Gastrocnemius medialis (tissue), 4 donors: ENCODE data around the gene TMSB4X. TPM values are rescaled to one million over a fixed set of nuclear protein-coding genes. Genes with fewer than 3 reads are reported as not detected.

ENCODE experiments used
- ATAC-seq, 2 donors: fragments of 150-250 bp; one replicate each; pipeline ENCODE4 v1.9.1; 2016
- DNase-seq, 2 donors: peaks; one replicate each; pipeline ENCODE4 v3.0.0-alpha.2; 2019
- H3K27ac ChIP-seq, 4 donors: fragments of 200-600 bp; sonication (generic); 1 replicate in 1 of 4; 2 replicates in 3 of 4; pipeline ENCODE4 v1.5.1; 2016 to 2018; ENCODE audit warnings: mild to moderate bottlenecking in 2 of 4, moderate library complexity in 1 of 4
- H3K27me3 ChIP-seq, 3 donors: fragments of 200-600 bp; sonication (generic) in 2 of 3; 1 replicate in 1 of 3; 2 replicates in 2 of 3; pipeline versions ENCODE4 v1.5.1 to v1.6.0; 2016 to 2019; ENCODE audit warnings: mild to moderate bottlenecking in 1 of 3, moderate library complexity in 1 of 3
- H3K36me3 ChIP-seq, 2 donors: fragments of 200-600 bp; sonication (generic) in 1 of 2; one replicate each; pipeline ENCODE4 v1.5.1; 2017 to 2018
- H3K4me1 ChIP-seq, 2 donors: fragments of 200-600 bp; sonication (generic) in 1 of 2; one replicate each; pipeline ENCODE4 v1.5.1; 2016 to 2017; ENCODE audit warnings: mild to moderate bottlenecking in 2 of 2
- H3K4me3 ChIP-seq, 4 donors: fragments of 200-600 bp; sonication (generic) in 3 of 4; 1 replicate in 1 of 4; 2 replicates in 3 of 4; pipeline ENCODE4 v1.5.1; 2016 to 2019; ENCODE audit warnings: mild to moderate bottlenecking in 2 of 4
- H3K9me3 ChIP-seq, 3 donors: fragments of 200-600 bp; sonication (generic) in 2 of 3; 1 replicate in 1 of 3; 2 replicates in 2 of 3; pipeline ENCODE4 v1.5.1; 2016 to 2019
- POLR2A ChIP-seq, 2 donors: fragments of 450-650 bp; IDR thresholded peaks; one replicate each; pipeline ENCODE4 v1.6.1; 2017; ENCODE audit warnings: antibody characterized with exemption in 2 of 2, mild to moderate bottlenecking in 2 of 2, moderate library complexity in 2 of 2
- in situ Hi-C, 4 donors: fragments of 200-750 bp; cut with MboI; loops; one replicate each; pipeline versions ENCODE4 v1.15.0 to v1.8.0; 2017; ENCODE audit warnings: low sequenced_read_pairs in 4 of 4
- intact Hi-C: fragments of 100-400 bp; cut with DNase I; formaldehyde crosslinking; loops from one replicate; pipeline ENCODE4 v1.15.1; 2023; ENCODE audit warnings: low total_unique reads
- total RNA-seq, 4 donors: library from RNA; depleted of rRNA; stranded (reverse); fragments of >200 nt; gene quantifications; one replicate each; pipeline versions ENCODE4 v1.1.0 to v1.2.3, GENCODE V29; 2016
- TF ChIP-seq, protein P1 (sequence below), 5 experiments: fragments of 450-650 bp in 3 of 5; fragments of 200-600 bp in 2 of 5; sonication (generic) in 2 of 5; IDR thresholded peaks in 4 of 5; conservative IDR thresholded peaks in 1 of 5; 1 replicate in 4 of 5; 2 replicates in 1 of 5; pipeline ENCODE4 v1.5.1; 2016 to 2019; ENCODE audit warnings: antibody characterized with exemption in 5 of 5, mild to moderate bottlenecking in 3 of 5, moderate library complexity in 3 of 5

TMSB4X gene
- total RNA-seq, 4 donors from 2014 or later = 492 to 653 (median 526) TPM

DNA sequence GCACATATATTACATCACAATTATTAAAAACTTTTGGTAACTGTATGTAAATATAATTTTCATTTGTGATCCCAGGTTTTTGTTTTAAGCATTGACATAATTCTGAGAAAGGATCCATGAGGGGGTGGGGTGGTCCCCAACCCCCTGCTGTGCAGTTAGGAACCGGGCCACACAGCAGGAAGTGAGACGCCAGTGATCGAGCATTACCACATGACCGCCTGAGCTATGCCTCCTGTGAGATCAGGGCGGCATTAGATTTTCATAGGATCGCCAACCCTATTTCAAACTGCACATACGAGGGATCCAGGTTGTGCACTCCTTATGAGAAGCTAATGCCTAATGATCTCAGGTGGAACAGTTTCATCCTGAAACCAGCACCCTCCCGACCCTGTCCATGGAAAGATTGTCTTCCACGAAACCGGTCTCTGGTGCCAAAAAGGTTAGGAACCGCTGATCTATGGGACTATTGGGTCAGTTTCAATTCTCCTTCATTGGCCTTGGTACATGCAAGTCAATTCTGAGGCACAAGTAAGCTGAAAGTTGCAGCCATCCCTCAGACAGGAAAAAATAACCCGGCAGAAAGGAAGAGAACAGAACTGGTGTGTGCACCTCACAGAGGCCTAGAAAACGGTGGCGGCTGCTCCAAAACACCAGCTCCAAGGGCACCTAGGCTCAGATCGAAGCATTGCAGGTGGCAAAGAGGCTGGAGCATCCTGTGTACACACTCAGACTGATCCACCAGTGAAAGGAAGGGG is 7.0 kb upstream of the TMSB4X start:
- Histone ChIP-seq H3K36me3 (no peaks in the 10 kb centered on the region), H3K4me1 (no peaks in the 10 kb centered on the region), H3K27me3 (no peaks in the 10 kb centered on the region), H3K4me3 (no peak overlapping the region), H3K27ac (no peak overlapping the region), H3K9me3 (no peaks in the 10 kb centered on the region)
- DNase-seq (no peak), ATAC-seq (no peak)
- intact Hi-C loops = no loop called here
- in situ Hi-C loops = loop anchor here in 3 of 4 donors (25.0 kb wide), 1 partner anchor 519 kb away; no protein-coding TSS in a partner anchor
- TF ChIP-seq POLR2A (IDR thresholded peaks at IDR 0.05) = no peak
- TF ChIP-seq, protein P1, sequence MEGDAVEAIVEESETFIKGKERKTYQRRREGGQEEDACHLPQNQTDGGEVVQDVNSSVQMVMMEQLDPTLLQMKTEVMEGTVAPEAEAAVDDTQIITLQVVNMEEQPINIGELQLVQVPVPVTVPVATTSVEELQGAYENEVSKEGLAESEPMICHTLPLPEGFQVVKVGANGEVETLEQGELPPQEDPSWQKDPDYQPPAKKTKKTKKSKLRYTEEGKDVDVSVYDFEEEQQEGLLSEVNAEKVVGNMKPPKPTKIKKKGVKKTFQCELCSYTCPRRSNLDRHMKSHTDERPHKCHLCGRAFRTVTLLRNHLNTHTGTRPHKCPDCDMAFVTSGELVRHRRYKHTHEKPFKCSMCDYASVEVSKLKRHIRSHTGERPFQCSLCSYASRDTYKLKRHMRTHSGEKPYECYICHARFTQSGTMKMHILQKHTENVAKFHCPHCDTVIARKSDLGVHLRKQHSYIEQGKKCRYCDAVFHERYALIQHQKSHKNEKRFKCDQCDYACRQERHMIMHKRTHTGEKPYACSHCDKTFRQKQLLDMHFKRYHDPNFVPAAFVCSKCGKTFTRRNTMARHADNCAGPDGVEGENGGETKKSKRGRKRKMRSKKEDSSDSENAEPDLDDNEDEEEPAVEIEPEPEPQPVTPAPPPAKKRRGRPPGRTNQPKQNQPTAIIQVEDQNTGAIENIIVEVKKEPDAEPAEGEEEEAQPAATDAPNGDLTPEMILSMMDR (IDR thresholded peaks at IDR 0.05 in 4 of 5, conservative IDR thresholded peaks at IDR 0.05 in 1 of 5) = no peak

DNA sequence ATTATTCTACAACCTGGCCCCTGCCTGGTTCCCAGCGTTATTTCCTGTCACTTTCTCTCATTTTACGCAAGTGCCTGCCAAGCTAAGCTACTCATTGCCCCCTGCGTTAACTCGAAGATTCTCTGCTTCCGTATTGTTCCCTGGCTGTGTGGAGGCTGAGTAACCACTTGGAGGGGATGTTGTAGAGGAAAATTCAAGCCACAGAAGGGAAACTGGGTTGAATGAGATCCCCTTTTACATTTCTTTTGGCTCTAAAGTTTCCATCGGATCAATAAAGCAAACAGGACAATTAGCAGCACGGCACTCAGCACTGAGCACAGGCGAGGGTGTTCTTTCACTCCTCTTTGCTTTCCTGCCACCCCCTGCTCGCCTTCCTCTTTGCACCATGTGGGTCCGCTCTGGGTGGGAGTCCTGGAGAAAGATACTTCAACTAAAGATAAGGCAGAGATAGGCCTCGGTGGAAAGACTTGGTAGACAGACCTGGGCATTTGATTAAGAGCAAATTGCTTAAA is 4.2 kb upstream of the TMSB4X start:
- H3K36me3 ChIP-seq = no peaks in the 10 kb centered on the region
- in situ Hi-C loops (loop anchor here in 3 of 4 donors (25.0 kb wide), 1 partner anchor 517 kb away; no protein-coding TSS in a partner anchor), intact Hi-C loops (loop anchor here (2.0 to 5.0 kb wide), 2 partner anchors 132 to 518 kb away; no protein-coding TSS in a partner anchor)
- peaks cover 0 to 10% (median 9%) of the 10 kb centered on the region in 3 donors for H3K27me3 ChIP-seq
- TF ChIP-seq, protein P1 (IDR thresholded peaks at IDR 0.05 in 4 of 5, conservative IDR thresholded peaks at IDR 0.05 in 1 of 5) = peak in 3 of 5 experiments; percentile 20 to 37 (median 32)
- no peak for TF ChIP-seq POLR2A (IDR thresholded peaks at IDR 0.05)
- H3K9me3 ChIP-seq = no peaks in the 10 kb centered on the region
- DNase-seq (no peak), ATAC-seq (peak in 1 of 2 donors; percentile 42)
- H3K4me3 ChIP-seq = peak overlapping the region in 2 of 4 donors; percentile 1 to 17
- H3K27ac ChIP-seq = peak overlapping the region; percentile 64 to 84 (median 82)
- H3K4me1 ChIP-seq = no peaks in the 10 kb centered on the region

DNA sequence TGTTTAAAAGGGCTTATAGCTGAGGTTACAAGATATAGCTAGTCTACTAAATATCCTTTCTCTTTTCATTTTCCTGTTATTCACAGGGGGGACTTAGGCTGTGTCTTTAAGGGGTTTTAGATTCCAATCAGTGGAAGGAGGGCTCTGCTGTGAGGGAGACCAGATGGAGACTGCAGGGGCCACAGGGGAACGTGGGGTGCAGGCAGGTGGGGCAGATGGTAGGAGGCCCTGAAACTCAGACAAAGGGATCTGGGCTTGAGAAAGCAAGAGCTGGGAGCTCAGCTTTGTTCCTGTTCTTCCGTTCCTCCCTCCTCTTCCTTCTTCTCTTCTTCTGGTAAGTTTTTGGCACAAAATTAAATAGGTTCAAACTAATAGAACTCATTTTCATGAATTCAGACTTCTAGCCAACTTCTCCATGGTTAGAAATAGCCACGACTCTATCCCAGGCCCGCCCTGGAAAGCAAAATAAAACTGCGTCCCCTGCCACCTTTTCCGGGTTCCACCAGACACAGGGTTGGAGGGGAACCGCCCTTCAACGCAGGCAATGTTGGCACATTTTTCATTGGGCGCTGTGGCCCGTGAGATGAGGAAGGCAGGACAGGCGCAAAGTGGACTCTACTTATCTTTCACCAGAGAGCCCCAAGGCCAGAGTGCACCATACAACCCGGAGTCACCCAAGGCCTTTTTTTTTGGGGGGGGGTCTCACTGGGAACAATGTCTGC is 3.5 kb upstream of the TMSB4X start:
- TF ChIP-seq, protein P1 (IDR thresholded peaks at IDR 0.05 in 4 of 5, conservative IDR thresholded peaks at IDR 0.05 in 1 of 5) = no peak
- TF ChIP-seq POLR2A (IDR thresholded peaks at IDR 0.05) = peak in 1 of 2 donors; percentile 11
- in situ Hi-C loops = loop anchor here in 3 of 4 donors (25.0 kb wide), 1 partner anchor 516 kb away; no protein-coding TSS in a partner anchor
- Histone ChIP-seq H3K4me3 (peak overlapping the region in 1 of 4 donors; percentile 4), H3K27me3 (peaks cover 0 to 15% (median 10%) of the 10 kb centered on the region in 3 donors), H3K36me3 (no peaks in the 10 kb centered on the region), H3K27ac (peak overlapping the region; percentile 64 to 84 (median 82)), H3K4me1 (no peaks in the 10 kb centered on the region), H3K9me3 (no peaks in the 10 kb centered on the region)
- intact Hi-C loops = loop anchor here (2.0 to 5.0 kb wide), 2 partner anchors 131 to 517 kb away; no protein-coding TSS in a partner anchor
- DNase-seq (peak in 1 of 2 donors; percentile 25), ATAC-seq (peak in 1 of 2 donors; percentile 20)

DNA sequence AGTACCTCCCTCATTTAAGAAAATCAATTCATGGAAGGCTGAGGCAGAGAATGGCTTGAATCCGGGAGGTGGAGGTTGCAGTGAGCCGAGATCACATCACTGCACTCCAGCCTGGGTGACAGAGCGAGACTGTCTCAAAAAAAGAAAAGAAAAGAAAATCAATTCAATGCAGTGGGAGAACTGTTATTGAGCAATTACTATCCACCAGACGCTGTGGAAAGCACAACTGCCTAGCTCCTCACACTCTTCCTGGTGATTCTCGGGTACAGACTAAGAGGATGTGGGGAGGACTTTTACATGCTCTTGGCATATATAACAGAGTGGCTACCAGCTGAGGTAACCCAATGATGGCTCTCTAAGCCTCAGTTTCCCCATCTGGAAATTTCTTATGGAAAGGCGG is 2.7 kb upstream of the TMSB4X start:
- Histone ChIP-seq H3K27ac (peak overlapping the region; percentile 64 to 84 (median 82)), H3K4me3 (peak overlapping the region in 1 of 4 donors; percentile 4), H3K4me1 (no peaks in the 10 kb centered on the region), H3K9me3 (no peaks in the 10 kb centered on the region), H3K27me3 (peaks cover 0 to 15% (median 10%) of the 10 kb centered on the region in 3 donors), H3K36me3 (no peaks in the 10 kb centered on the region)
- TF ChIP-seq, protein P1 (IDR thresholded peaks at IDR 0.05 in 4 of 5, conservative IDR thresholded peaks at IDR 0.05 in 1 of 5) = no peak
- no peak for TF ChIP-seq POLR2A (IDR thresholded peaks at IDR 0.05)
- intact Hi-C loops (loop anchor here (5.0 kb wide), 1 partner anchor 130 kb away; no protein-coding TSS in a partner anchor), in situ Hi-C loops (loop anchor here in 3 of 4 donors (25.0 kb wide), 1 partner anchor 515 kb away; no protein-coding TSS in a partner anchor)
- ATAC-seq (no peak), DNase-seq (no peak)
